A549 treated with AZD9567 at 1 μM for 4 hours (cell line): Measurements from ENCODE around the gene CASP1. TPM values are rescaled to one million over a fixed set of nuclear protein-coding genes. Genes with fewer than 3 reads are reported as not detected.

ENCODE experiments used
- total RNA-seq: library from RNA; stranded (reverse); fragments of 200-300 nt; extraction: Qiagen RNA extraction; gene quantifications from 5 replicates; pipeline ENCODE4 v1.2.3, GENCODE V29; 2022; ENCODE audit not compliant: insufficient read depth

Gene CASP1
- total RNA-seq, result 0.24 to 0.28 TPM in 2 of 5 replicates, not detected in the others

GRCh38 chr11:105034813-105035620, at the start of gene CASP1:
Gene CASP1, minus strand, starts transcription at chr11:105035144. Its CDS starts 31 bp downstream, at chr11:105035113.

GRCh38 chr11:105044557-105045524, 9.9 kb upstream of the CASP1 start, which contains the start of gene CARD16:
Gene CARD16, minus strand, starts transcription at chr11:105045335. Its CDS starts 38 bp downstream, at chr11:105045297.

GRCh38 chr11:105023003-105023402, 11.9 kb downstream of the CASP1 start, which contains the start of gene CASP5:
Gene CASP5, minus strand, starts transcription at chr11:105023168. Its CDS starts 32 bp downstream, at chr11:105023136.

Other genes starting within 250 kb of the CASP1 start
- not detected in 5 replicates for gene CASP12, start 136.7 kb downstream of the CASP1 start, total RNA-seq
- 3.8 to 8.0 TPM (median 4.3 TPM) in 5 replicates for gene CASP4, start 66.6 kb downstream of the CASP1 start, total RNA-seq
- gene CASP5, start 12.0 kb downstream of the CASP1 start, total RNA-seq, result not detected in 5 replicates
- not detected in 5 replicates for gene CARD16, start 10.2 kb upstream of the CASP1 start, total RNA-seq
- not detected in 5 replicates for gene CARD18, start 104.6 kb upstream of the CASP1 start, total RNA-seq